ENCODE measurements around the gene ADAM12. TPM values are rescaled to one million over a fixed set of nuclear protein-coding genes. Genes with fewer than 3 reads are reported as not detected.
"Not testable (repeated sequence)": the region's sequence is repeated elsewhere in the genome, so short reads cannot be mapped to it uniquely, and the experiment has no call there.

Gene ADAM12
- total RNA-seq, 1 donor from 2014 or later = 0.35 TPM

GRCh38 chr10:126059076-126059826 lies 329.0 kb downstream of the ADAM12 start:
- intact Hi-C loops (cut with micrococcal nuclease) = no loop called here
- no peak for ATAC-seq

GRCh38 chr10:126058507-126058906 lies 329.8 kb downstream of the ADAM12 start:
- no peak for DNase-seq
- ATAC-seq = no peak
- intact Hi-C loops (cut with micrococcal nuclease) = no loop called here

More at GRCh38 chr10:126059076-126059826, 329.0 kb downstream of the ADAM12 start:
- DNase-seq = no peak

- no peak for ATAC-seq
- intact Hi-C loops (cut with micrococcal nuclease) = no loop called here
- DNase-seq = no peak
Observed at GRCh38 chr10:126058104-126058503, 330.2 kb downstream of the ADAM12 start.

GRCh38 chr10:126057494-126057893 lies 330.8 kb downstream of the ADAM12 start:
- ATAC-seq (no peak), DNase-seq (no peak)
- intact Hi-C loops (cut with micrococcal nuclease) = no loop called here

- no peak for ATAC-seq
Observed at GRCh38 chr10:126054191-126054590, 334.1 kb downstream of the ADAM12 start.

GRCh38 chr10:126052171-126052570 lies 336.1 kb downstream of the ADAM12 start:
- ATAC-seq (no peak), DNase-seq (no peak)
- intact Hi-C loops (cut with micrococcal nuclease) = no loop called here

More at GRCh38 chr10:126054191-126054590, 334.1 kb downstream of the ADAM12 start:
- intact Hi-C loops (cut with micrococcal nuclease) = no loop called here
- no peak for DNase-seq

GRCh38 chr10:126049759-126050700 lies 338.2 kb downstream of the ADAM12 start:
- ATAC-seq (peak; percentile 89), DNase-seq (peak; percentile 54)
- intact Hi-C loops (cut with micrococcal nuclease) = no loop called here

- ATAC-seq; intact Hi-C loops (cut with micrococcal nuclease); DNase-seq: not testable (repeated sequence)
Observed at GRCh38 chr10:126047749-126048148, 340.5 kb downstream of the ADAM12 start.

GRCh38 chr10:126046831-126047230 lies 341.4 kb downstream of the ADAM12 start:
- DNase-seq (no peak), ATAC-seq (no peak)
- intact Hi-C loops (cut with micrococcal nuclease) = no loop called here

- ATAC-seq = no peak
- intact Hi-C loops (cut with micrococcal nuclease) = no loop called here
- no peak for DNase-seq
Observed at GRCh38 chr10:126045861-126046260, 342.4 kb downstream of the ADAM12 start.

- intact Hi-C loops (cut with micrococcal nuclease) = no loop called here
- no peak for DNase-seq
- no peak for ATAC-seq
Observed at GRCh38 chr10:126043389-126043788, 344.9 kb downstream of the ADAM12 start.

- no peak for DNase-seq
- intact Hi-C loops (cut with micrococcal nuclease) = no loop called here
- ATAC-seq = no peak
Observed at GRCh38 chr10:126042906-126043305, 345.4 kb downstream of the ADAM12 start.

- ATAC-seq = no peak
- intact Hi-C loops (cut with micrococcal nuclease) = no loop called here
- DNase-seq = no peak
Observed at GRCh38 chr10:126042354-126042753, 345.9 kb downstream of the ADAM12 start.

- DNase-seq (peak; percentile 85), ATAC-seq (peak; percentile 96)
- intact Hi-C loops (cut with micrococcal nuclease) = no loop called here
Observed at GRCh38 chr10:126041804-126042231, 346.5 kb downstream of the ADAM12 start.

GRCh38 chr10:126041117-126041516 lies 347.2 kb downstream of the ADAM12 start:
- DNase-seq = no peak
- ATAC-seq = no peak
- intact Hi-C loops (cut with micrococcal nuclease) = no loop called here

- intact Hi-C loops (cut with micrococcal nuclease) = no loop called here
- no peak for ATAC-seq
- DNase-seq = no peak
Observed at GRCh38 chr10:126037946-126038345, 350.3 kb downstream of the ADAM12 start.

GRCh38 chr10:126036515-126036914 lies 351.8 kb downstream of the ADAM12 start:
- DNase-seq (no peak), ATAC-seq (no peak)
- intact Hi-C loops (cut with micrococcal nuclease) = no loop called here

GRCh38 chr10:126034586-126034985 lies 353.7 kb downstream of the ADAM12 start:
- DNase-seq = no peak
- no peak for ATAC-seq
- intact Hi-C loops (cut with micrococcal nuclease) = no loop called here

- intact Hi-C loops (cut with micrococcal nuclease) = no loop called here
- no peak for ATAC-seq
- DNase-seq = no peak
Observed at GRCh38 chr10:126029999-126030398, 358.3 kb downstream of the ADAM12 start.

- DNase-seq (no peak), ATAC-seq (no peak)
Observed at GRCh38 chr10:126027692-126028091, 360.6 kb downstream of the ADAM12 start.

More at GRCh38 chr10:126027692-126028091, 360.6 kb downstream of the ADAM12 start:
- intact Hi-C loops (cut with micrococcal nuclease) = no loop called here

All from left ventricle myocardium superior (tissue), 1 donor.